Mesendoderm (in vitro differentiated cells): Measurements from ENCODE around the gene MARCO.

Experiments used
- DNase-seq: peaks from one replicate; pipeline ENCODE4 v3.0.0; 2013
- H2AK5ac ChIP-seq: 2 replicates; pipeline ENCODE4 v1.6.1; 2013; ENCODE audit warnings: low read length, inconsistent platforms
- H2BK120ac ChIP-seq: 2 replicates; pipeline ENCODE4 v1.6.1; 2013; ENCODE audit warnings: low read depth, mild to moderate bottlenecking, low read length, moderate library complexity, mixed read lengths
- H2BK15ac ChIP-seq: replicated peaks from 2 replicates; pipeline ENCODE4 v1.6.1; 2013; ENCODE audit warnings: low read depth, mild to moderate bottlenecking, moderate library complexity
- H2BK5ac ChIP-seq: 2 replicates; pipeline ENCODE4 v1.6.1; 2013; ENCODE audit warnings: low read length, inconsistent platforms
- H3K18ac ChIP-seq: 2 replicates; pipeline ENCODE4 v1.6.1; 2013; ENCODE audit warnings: mild to moderate bottlenecking, low read length, mixed read lengths
- H3K23ac ChIP-seq: one replicate; pipeline ENCODE4 v1.6.1; 2013; ENCODE audit warnings: low read length
- H3K27ac ChIP-seq: 2 replicates; pipeline ENCODE4 v1.5.1; 2013; ENCODE audit warnings: low read depth, mild to moderate bottlenecking, inconsistent platforms, low read length, moderate library complexity
- H3K27me3 ChIP-seq: 2 replicates; pipeline ENCODE4 v1.6.1; 2013; ENCODE audit warnings: low read length, control low read depth, mild to moderate bottlenecking, inconsistent platforms; ENCODE audit not compliant: insufficient read depth, poor library complexity
- H3K36me3 ChIP-seq: 2 replicates; pipeline ENCODE4 v1.6.1; 2013; ENCODE audit warnings: low read length, inconsistent platforms; ENCODE audit not compliant: control insufficient read depth, insufficient read depth
- H3K4ac ChIP-seq: one replicate; pipeline ENCODE4 v1.6.1; 2013; ENCODE audit warnings: low read depth, mild to moderate bottlenecking, low read length, moderate library complexity
- H3K4me1 ChIP-seq: 2 replicates; pipeline ENCODE4 v1.6.1; 2013; ENCODE audit warnings: low read depth, low read length, inconsistent platforms; ENCODE audit not compliant: control insufficient read depth
- H3K4me2 ChIP-seq: 2 replicates; pipeline ENCODE4 v1.6.1; 2013; ENCODE audit warnings: low read length
- H3K4me3 ChIP-seq: 2 replicates; pipeline ENCODE4 v1.5.1; 2013; ENCODE audit warnings: mild to moderate bottlenecking, low read length
- H3K56ac ChIP-seq: one replicate; pipeline ENCODE4 v1.6.1; 2013; ENCODE audit warnings: low read length
- H3K79me1 ChIP-seq: 2 replicates; pipeline ENCODE4 v1.6.1; 2013; ENCODE audit warnings: low read length, inconsistent platforms
- H3K79me2 ChIP-seq: 2 replicates; pipeline ENCODE4 v1.6.1; 2013; ENCODE audit warnings: mild to moderate bottlenecking, low read length; ENCODE audit not compliant: control insufficient read depth, insufficient read depth
- H3K9ac ChIP-seq: 2 replicates; pipeline ENCODE4 v1.6.1; 2013; ENCODE audit warnings: low read length, inconsistent platforms
- H4K5ac ChIP-seq: one replicate; pipeline ENCODE4 v1.6.1; 2013; ENCODE audit warnings: low read length
- H4K8ac ChIP-seq: one replicate; pipeline ENCODE4 v1.6.1; 2013; ENCODE audit warnings: low read depth, mild to moderate bottlenecking, control low read depth, low read length, moderate library complexity
- WGBS: extraction: QIAGEN DNeasy Blood & Tissue Kit; methylation state at CpG from one replicate; pipeline ENCODE4 v1.1.7; 2013; ENCODE audit warnings: low lambda C conversion rate, missing lambda C conversion rate; ENCODE audit not compliant: insufficient coverage; ENCODE audit errors: extremely low coverage; 5-methylcytosine and 5-hydroxymethylcytosine counted together

Gene MARCO

DNA sequence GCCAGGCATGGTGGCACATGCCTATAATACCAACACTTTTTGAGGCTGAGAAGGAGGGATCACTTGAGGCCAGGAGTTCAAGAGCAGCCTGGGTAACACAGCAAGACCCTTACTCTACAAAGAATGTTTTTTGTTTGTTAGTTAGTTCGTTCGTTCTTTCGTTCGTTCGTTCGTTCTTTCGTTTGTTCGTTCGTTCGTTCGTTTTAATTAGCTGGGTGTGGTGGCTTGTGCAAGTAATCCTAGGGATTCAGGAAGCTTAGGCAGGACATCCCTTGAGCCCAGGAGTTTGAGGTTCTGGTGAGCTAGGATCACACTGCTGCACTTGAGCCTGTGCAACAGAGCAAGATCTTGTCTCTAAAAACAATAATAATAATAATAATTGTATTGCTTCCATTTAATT lies 98.7 kb downstream of the MARCO start:
- no peaks in the 10 kb centered on the region for H3K4me1 ChIP-seq
- H2BK120ac ChIP-seq: no peak overlapping the region
- H3K4me3 ChIP-seq: no peak overlapping the region
- WGBS: no CpG with 5 or more reads among the region's 11 CpGs
- H4K8ac ChIP-seq: no peak overlapping the region
- H3K18ac ChIP-seq: no peak overlapping the region
- H3K4ac ChIP-seq: no peak overlapping the region
- H3K27me3 ChIP-seq: no peaks in the 10 kb centered on the region
- H3K4me2 ChIP-seq: no peak overlapping the region
- no peak overlapping the region for H3K23ac ChIP-seq
- H3K79me1 ChIP-seq: no peaks in the 10 kb centered on the region
- DNase-seq: no peak
- no peak overlapping the region for H2BK5ac ChIP-seq
- H3K9ac ChIP-seq: no peak overlapping the region
- H2AK5ac ChIP-seq: no peak overlapping the region
- no peaks in the 10 kb centered on the region for H3K79me2 ChIP-seq
- H4K5ac ChIP-seq: no peak overlapping the region
- H3K27ac ChIP-seq: no peak overlapping the region
- no peak overlapping the region for H2BK15ac ChIP-seq
- H3K56ac ChIP-seq: no peak overlapping the region
- no peaks in the 10 kb centered on the region for H3K36me3 ChIP-seq
